GM12874 (cell line): ENCODE results near the gene SEMA4G.

ENCODE experiments used
- TF ChIP-seq, protein P1 (sequence below): IDR thresholded peaks from 2 replicates; pipeline ENCODE4 v1.5.1; 2011; ENCODE audit warnings: low read depth, mild to moderate bottlenecking, control low read depth, low read length, moderate library complexity; ENCODE audit not compliant: insufficient read depth

The SEMA4G gene

GRCh38 chr10:100963826-100964225 lies 5.5 kb upstream of the SEMA4G start:
- TF ChIP-seq, protein P1, sequence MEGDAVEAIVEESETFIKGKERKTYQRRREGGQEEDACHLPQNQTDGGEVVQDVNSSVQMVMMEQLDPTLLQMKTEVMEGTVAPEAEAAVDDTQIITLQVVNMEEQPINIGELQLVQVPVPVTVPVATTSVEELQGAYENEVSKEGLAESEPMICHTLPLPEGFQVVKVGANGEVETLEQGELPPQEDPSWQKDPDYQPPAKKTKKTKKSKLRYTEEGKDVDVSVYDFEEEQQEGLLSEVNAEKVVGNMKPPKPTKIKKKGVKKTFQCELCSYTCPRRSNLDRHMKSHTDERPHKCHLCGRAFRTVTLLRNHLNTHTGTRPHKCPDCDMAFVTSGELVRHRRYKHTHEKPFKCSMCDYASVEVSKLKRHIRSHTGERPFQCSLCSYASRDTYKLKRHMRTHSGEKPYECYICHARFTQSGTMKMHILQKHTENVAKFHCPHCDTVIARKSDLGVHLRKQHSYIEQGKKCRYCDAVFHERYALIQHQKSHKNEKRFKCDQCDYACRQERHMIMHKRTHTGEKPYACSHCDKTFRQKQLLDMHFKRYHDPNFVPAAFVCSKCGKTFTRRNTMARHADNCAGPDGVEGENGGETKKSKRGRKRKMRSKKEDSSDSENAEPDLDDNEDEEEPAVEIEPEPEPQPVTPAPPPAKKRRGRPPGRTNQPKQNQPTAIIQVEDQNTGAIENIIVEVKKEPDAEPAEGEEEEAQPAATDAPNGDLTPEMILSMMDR: no peak

DNA sequence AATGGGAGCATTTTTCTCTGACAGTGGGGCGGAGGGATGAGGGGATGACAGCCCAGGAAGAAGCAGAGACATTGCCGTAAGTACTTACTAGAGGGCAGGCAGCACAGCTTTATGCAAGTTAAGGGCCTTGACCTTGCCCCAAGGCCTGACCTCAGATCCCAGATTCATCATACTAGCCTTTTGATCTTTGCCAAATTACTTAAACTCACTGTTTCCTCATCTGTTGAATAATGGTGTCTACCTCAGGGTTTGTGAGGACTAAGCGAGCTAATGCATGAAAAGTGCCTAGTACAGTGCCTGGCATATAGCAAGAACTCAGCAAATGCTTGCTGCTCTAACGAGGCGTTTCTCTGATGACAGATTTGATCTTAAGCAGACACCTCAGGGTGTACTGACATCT lies 3.5 kb upstream of the SEMA4G start:
- TF ChIP-seq, protein P1: no peak

DNA sequence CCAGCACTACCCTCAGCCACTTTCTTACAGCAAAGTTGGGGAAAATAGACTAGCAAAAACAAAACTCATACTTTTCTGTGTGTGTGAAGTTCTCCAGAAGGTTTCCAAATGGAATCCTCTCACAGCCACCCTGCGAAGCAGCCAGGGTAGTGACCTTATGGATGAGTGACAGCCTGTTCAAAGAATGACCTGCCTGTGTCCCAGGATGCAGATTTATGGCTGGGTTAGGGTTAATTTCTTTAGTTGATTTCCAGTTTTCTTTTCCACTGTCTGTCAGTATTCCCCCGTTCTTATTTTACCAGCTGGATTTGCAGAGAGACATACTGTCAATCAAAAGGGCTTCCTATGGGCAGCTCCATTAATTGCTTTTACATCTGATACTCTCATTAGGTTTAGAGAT lies 2.4 kb upstream of the SEMA4G start:
- TF ChIP-seq, protein P1: no peak

GRCh38 chr10:100967332-100967731 lies 2.0 kb upstream of the SEMA4G start:
- TF ChIP-seq, protein P1: no peak

DNA sequence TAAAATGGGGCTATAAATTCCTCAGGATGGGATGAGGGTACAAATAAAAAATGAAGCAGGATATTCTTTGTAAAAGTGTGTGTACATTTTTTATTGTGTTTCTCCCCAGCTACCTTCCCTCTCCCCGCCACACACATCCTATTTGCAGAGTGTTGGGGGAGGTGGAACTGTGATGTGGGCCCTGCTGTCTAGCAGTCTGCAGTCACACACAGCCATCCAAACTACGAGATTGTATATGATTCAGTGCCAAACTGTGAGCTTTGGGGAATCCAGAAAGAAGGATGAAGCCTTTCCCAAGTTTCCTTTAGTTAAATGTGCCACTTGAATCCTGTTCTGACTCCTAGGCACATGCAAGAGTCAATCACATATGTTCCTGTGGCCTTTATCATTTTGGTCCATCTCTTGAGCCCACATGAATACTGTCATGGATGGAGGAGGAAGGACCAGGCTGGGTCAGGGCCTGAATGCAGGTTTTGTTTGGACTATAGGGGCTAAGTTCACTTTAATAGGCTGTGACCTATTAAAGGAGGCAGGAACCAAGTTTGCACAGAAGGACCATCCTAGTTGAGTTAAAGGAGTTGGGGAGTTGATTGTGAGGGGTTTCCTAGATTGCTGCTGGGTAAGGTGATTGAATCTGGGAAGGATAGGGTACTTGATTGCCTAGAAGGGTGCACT lies 1.1 kb upstream of the SEMA4G start:
- TF ChIP-seq, protein P1: no peak

DNA sequence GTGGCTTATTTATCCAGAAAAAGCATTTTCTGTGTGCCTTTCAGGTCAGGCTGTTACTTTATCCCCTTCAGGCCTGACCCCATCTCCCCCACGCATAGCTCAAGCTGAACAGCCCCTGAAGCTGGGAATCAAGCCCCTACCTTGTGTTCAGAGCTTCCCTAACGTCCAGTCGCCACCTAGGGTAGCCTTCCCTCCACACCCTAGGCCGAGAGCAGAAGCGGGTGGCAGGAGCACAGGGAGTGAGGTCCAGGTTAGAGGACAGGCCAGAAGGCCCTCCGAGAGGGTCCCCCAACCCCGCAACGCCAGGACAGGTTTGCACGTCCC lies 479 bp upstream of the SEMA4G start:
- TF ChIP-seq, protein P1: no peak

- TF ChIP-seq, protein P1: no peak
These were observed 991 bp downstream of the SEMA4G start for GRCh38 chr10:100970076-100970913.
